Measurements from ENCODE around the gene SERPINB6. TPM values are rescaled to one million over a fixed set of nuclear protein-coding genes. Genes with fewer than 3 reads are reported as not detected.

The SERPINB6 gene
- total and polyA plus RNA-seq, 9 of the 15 experiments (the other 6 are each of a cell fraction or from before 2014, with no cell fraction given): 86.6 to 211 (median 143) TPM

GRCh38 chr6:2970753-2971419 is 481 bp downstream of the SERPINB6 start (continued):
- TF ChIP-seq RCOR1 (IDR thresholded peaks at IDR 0.05; ENCODE audit: borderline replicate concordance in 1 of 2, low read depth in 2 of 2, low read length in 2 of 2): no peak
- TF ChIP-seq FOXM1 (IDR thresholded peaks at IDR 0.05; ENCODE audit: low read depth): no peak
- TF ChIP-seq FOXM1 (CRISPR knock-in tag; IDR thresholded peaks at IDR 0.05; ENCODE audit: low read depth): 0 out of 2 replicates have a peak, but pooled peaks have one; percentile 43
- TF ChIP-seq SLC30A9 (CRISPR knock-in tag; IDR thresholded peaks at IDR 0.05): no peak
- TF ChIP-seq ARHGAP35 (IDR thresholded peaks at IDR 0.05; ENCODE audit: partially characterized antibody): no peak
- no peak for TF ChIP-seq HNRNPUL1 (IDR thresholded peaks at IDR 0.05; ENCODE audit: low read length)
- peak; percentile 61 for TF ChIP-seq GMEB1 (CRISPR knock-in tag; IDR thresholded peaks at IDR 0.05)
- TF ChIP-seq GTF2F1 (IDR thresholded peaks at IDR 0.05; ENCODE audit: low read depth, low read length): no peak
- TF ChIP-seq NKRF (IDR thresholded peaks at IDR 0.05; ENCODE audit: borderline replicate concordance): no peak
- TF ChIP-seq ZNF124 (CRISPR knock-in tag; IDR thresholded peaks at IDR 0.05): no peak
- TF ChIP-seq RNF219 (CRISPR knock-in tag; IDR thresholded peaks at IDR 0.05): no peak
- TF ChIP-seq HES1 (IDR thresholded peaks at IDR 0.05; ENCODE audit: low read depth): no peak
- TF ChIP-seq E2F3 (CRISPR knock-in tag; IDR thresholded peaks at IDR 0.05): 0 out of 2 replicates have a peak, but pooled peaks have one; percentile 68
- no peak for TF ChIP-seq DIDO1 (tag; IDR thresholded peaks at IDR 0.05; ENCODE audit: low read depth)
- peak; percentile 55; the same call in 1 of the 2 replicates for TF ChIP-seq CREB3L1 (IDR thresholded peaks at IDR 0.05; ENCODE audit: borderline replicate concordance, low read depth)
- TF ChIP-seq CBFB (CRISPR knock-in tag; IDR thresholded peaks at IDR 0.05): no peak
- no peak for TF ChIP-seq ATF2 (CRISPR knock-in tag; IDR thresholded peaks at IDR 0.05)
- no peak for TF ChIP-seq BHLHE40 (IDR thresholded peaks at IDR 0.05; ENCODE audit: low read length)
- TF ChIP-seq CREBBP (IDR thresholded peaks at IDR 0.05; ENCODE audit: low read depth, low read length): no peak

All from K562 (cell line).